ENCODE measurements around the gene PDZD2. TPM values are rescaled to one million over a fixed set of nuclear protein-coding genes. Genes with fewer than 3 reads are reported as not detected.
"Not testable (repeated sequence)": the region's sequence is repeated elsewhere in the genome, so short reads cannot be mapped to it uniquely, and the experiment has no call there.

The PDZD2 gene
- total and polyA plus RNA-seq, 7 donors, result 1.2 to 11.7 (median 7.1) TPM

DNA sequence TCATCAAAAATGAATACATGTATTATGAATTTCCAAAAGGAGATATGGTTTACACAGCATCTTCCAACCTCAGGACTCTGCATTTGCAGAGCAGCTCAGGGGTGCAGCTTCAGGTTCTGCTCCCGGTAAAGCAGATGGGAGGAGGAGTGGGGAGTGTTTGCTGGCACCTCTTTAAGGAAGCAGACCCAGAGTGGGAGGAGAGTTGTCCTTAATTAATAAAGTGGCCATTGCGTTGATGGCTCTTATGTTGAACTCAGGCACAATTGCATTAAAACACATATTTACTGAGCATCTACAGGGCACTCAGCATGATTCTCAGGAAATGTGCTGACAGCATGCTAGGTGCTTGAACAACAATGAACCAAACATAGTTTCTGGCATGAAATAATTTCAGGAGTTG, 121.0 kb downstream of the PDZD2 start:
- H3K36me3 ChIP-seq, result no peaks in the 10 kb centered on the region
- WGBS, 2 donors, result 71 to 85% methylated on average over 2 of the region's 2 CpGs
- no peak overlapping the region for H3K27ac ChIP-seq
- no peak for TF ChIP-seq EP300 (IDR thresholded peaks at IDR 0.05)
- no peak for TF ChIP-seq POLR2A (IDR thresholded peaks at IDR 0.05)
- no peak for TF ChIP-seq POLR2AphosphoS5 (IDR thresholded peaks at IDR 0.05)
- TF ChIP-seq, protein P1, sequence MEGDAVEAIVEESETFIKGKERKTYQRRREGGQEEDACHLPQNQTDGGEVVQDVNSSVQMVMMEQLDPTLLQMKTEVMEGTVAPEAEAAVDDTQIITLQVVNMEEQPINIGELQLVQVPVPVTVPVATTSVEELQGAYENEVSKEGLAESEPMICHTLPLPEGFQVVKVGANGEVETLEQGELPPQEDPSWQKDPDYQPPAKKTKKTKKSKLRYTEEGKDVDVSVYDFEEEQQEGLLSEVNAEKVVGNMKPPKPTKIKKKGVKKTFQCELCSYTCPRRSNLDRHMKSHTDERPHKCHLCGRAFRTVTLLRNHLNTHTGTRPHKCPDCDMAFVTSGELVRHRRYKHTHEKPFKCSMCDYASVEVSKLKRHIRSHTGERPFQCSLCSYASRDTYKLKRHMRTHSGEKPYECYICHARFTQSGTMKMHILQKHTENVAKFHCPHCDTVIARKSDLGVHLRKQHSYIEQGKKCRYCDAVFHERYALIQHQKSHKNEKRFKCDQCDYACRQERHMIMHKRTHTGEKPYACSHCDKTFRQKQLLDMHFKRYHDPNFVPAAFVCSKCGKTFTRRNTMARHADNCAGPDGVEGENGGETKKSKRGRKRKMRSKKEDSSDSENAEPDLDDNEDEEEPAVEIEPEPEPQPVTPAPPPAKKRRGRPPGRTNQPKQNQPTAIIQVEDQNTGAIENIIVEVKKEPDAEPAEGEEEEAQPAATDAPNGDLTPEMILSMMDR (IDR thresholded peaks at IDR 0.05), result no peak
- H3K27me3 ChIP-seq, result no peaks in the 10 kb centered on the region
- no peaks in the 10 kb centered on the region for H3K4me1 ChIP-seq
- H3K9me3 ChIP-seq, result no peaks in the 10 kb centered on the region
- intact Hi-C loops (cut with DNase I), result no loop called here
- no peak for DNase-seq
- no peak overlapping the region for H3K4me3 ChIP-seq

DNA sequence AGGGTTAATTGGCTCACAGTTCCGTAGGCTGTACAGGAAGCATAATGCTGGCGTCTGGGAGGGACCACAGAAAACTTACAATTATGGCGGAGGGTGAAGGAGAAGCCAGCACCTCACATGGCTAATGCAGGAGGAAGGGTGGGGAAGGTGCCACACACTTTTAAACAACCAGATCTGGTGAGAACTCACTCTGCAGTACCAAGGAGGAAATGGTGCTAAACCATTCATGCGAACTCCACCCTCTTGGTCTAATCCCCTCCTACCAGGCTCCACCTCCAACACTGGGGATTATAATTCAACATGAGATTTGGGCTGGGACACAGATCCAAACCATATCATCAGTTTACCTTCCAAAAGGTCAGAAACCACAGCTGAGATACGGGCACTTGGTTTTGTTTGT, 122.9 kb downstream of the PDZD2 start:
- Histone ChIP-seq H3K36me3 (no peaks in the 10 kb centered on the region), H3K9me3 (no peaks in the 10 kb centered on the region), H3K4me3 (no peak overlapping the region), H3K4me1 (no peaks in the 10 kb centered on the region), H3K27me3 (no peaks in the 10 kb centered on the region), H3K27ac (no peak overlapping the region)
- 66 to 86% methylated on average over 5 of the region's 5 CpGs for WGBS, 2 donors
- TF ChIP-seq POLR2A (IDR thresholded peaks at IDR 0.05) (no peak), EP300 (IDR thresholded peaks at IDR 0.05) (no peak), POLR2AphosphoS5 (IDR thresholded peaks at IDR 0.05) (no peak)
- TF ChIP-seq, protein P1 (IDR thresholded peaks at IDR 0.05), result no peak
- no peak for DNase-seq
- intact Hi-C loops (cut with DNase I), result no loop called here

DNA sequence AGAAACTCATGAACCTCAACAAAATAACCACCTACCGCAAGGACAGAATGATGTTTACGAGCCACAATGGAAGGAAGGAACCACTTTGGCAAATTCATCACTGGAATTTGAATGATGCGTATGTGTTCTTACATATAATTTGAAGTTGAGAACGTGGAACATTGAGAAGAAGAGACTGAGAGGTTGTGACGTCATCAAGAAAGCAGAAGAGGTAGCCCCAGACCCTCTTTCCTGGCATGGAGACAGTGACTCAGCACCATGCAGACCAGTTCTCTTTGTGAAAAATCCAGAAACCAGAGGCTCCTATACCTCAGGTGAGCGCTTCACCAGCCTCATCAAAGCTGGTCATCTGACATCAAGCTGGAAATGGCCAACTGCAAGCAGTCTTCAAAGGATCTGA, 124.5 kb downstream of the PDZD2 start:
- Histone ChIP-seq H3K36me3 (no peaks in the 10 kb centered on the region), H3K9me3 (no peaks in the 10 kb centered on the region), H3K4me3 (no peak overlapping the region), H3K27ac (no peak overlapping the region), H3K27me3 (no peaks in the 10 kb centered on the region), H3K4me1 (no peaks in the 10 kb centered on the region)
- TF ChIP-seq, protein P1 (IDR thresholded peaks at IDR 0.05), result no peak
- TF ChIP-seq POLR2A (IDR thresholded peaks at IDR 0.05), result no peak
- TF ChIP-seq EP300 (IDR thresholded peaks at IDR 0.05), result no peak
- TF ChIP-seq POLR2AphosphoS5 (IDR thresholded peaks at IDR 0.05), result no peak
- intact Hi-C loops (cut with DNase I), result no loop called here
- WGBS, 2 donors, result 83 to 89% methylated on average over 6 of the region's 6 CpGs
- peak; percentile 18 for DNase-seq

DNA sequence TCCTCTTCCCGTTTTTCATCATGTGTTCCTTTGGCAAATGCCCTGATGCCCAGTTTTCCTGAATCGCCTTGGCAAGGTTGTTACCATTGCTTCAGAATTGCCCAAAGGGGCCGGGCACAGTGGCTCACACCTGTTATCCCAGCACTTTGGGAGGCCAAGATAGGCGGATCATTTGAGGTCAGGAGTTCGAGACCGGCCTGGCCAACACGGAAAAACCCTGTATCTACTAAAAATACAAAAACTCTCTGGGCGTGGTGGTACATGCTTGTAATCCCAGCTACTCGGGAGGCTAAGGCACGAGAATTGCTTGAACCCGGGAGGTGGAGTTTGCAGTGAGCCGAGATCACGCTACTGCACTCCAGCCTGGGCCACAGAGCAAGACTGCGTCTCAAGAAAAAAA, 125.8 kb downstream of the PDZD2 start:
- DNase-seq; H3K36me3 ChIP-seq; H3K4me3 ChIP-seq; H3K27ac ChIP-seq; intact Hi-C loops (cut with DNase I); H3K4me1 ChIP-seq; H3K27me3 ChIP-seq; H3K9me3 ChIP-seq: not testable (repeated sequence)
- WGBS, 2 donors, result 80 to 84% methylated on average over 14 of the region's 14 CpGs

DNA sequence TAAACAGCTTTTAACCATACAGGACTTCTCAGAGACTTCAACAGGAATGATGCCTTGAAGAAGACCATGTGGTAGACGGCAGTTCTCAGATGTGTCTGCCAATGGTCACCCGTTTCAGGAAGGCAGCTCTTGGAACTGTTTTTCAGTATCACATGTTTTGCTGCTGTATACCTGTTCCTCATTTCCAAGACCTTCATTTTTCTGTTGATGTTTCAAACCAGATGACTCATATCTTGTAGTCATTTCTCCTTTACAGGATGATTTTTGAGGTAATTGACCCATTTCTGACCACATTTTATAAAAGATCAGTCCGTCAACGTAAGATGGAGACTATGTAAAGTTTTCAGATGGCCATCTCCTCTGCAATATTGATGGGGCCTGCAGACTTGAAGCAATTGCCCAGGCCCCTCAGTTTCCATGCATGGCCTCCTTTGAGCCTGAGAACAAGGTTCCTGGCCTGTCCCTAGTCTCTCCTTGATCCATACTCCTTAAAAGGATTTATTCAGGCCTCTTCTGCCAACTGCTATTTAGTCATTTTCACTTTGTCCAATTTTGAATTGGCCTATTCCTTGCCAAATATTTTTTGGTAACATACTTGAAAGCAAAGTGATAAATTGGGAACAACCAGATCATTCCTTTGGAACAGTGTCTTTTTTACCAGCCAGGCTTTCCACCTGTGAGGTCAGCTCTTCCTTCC, 128.6 kb downstream of the PDZD2 start:
- Histone ChIP-seq H3K9me3 (no peaks in the 10 kb centered on the region), H3K27me3 (no peaks in the 10 kb centered on the region), H3K4me3 (no peak overlapping the region), H3K36me3 (no peaks in the 10 kb centered on the region), H3K27ac (no peak overlapping the region), H3K4me1 (no peaks in the 10 kb centered on the region)
- no peak for DNase-seq
- TF ChIP-seq EP300 (IDR thresholded peaks at IDR 0.05), result no peak
- WGBS, 2 donors, result 76 to 82% methylated on average over 4 of the region's 4 CpGs
- intact Hi-C loops (cut with DNase I), result no loop called here

DNA sequence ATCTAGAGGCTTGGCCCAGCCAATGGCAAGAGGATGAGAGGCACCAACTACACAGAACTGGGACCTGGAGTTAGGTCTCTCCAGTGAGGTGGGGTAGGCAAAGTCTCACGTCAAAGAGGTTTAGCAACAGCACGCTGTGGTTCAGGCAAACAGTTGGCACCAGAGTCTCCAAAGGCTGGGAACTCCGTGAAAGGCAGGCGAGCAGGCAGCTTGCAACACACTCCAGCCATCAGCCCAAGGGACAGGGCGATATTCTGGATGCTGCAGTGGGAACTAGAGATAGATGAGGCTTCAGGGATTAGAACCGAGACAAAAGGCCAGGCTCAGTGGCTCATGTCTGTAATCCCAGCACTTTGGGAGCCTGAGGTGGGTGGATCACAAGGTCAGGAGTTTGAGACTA, 129.1 kb downstream of the PDZD2 start:
- DNase-seq, result peak; percentile 49

More for the DNA sequence above, 129.1 kb downstream of the PDZD2 start:
- Histone ChIP-seq H3K36me3 (no peaks in the 10 kb centered on the region), H3K4me3 (no peak overlapping the region), H3K9me3 (no peaks in the 10 kb centered on the region), H3K27ac (no peak overlapping the region), H3K27me3 (no peaks in the 10 kb centered on the region), H3K4me1 (no peaks in the 10 kb centered on the region)
- no peak for TF ChIP-seq EP300 (IDR thresholded peaks at IDR 0.05)
- no peak for TF ChIP-seq POLR2AphosphoS5 (IDR thresholded peaks at IDR 0.05)
- TF ChIP-seq, protein P1 (IDR thresholded peaks at IDR 0.05), result no peak
- TF ChIP-seq POLR2A (IDR thresholded peaks at IDR 0.05), result no peak
- 83 to 91% methylated on average over 6 of the region's 6 CpGs for WGBS, 2 donors
- intact Hi-C loops (cut with DNase I), result no loop called here

Data from sigmoid colon (tissue), 7 donors.